NCI-H1105 (cell line): Measurements from ENCODE around the gene LRRC10.
A peak's percentile ranks its signal among the peaks of the same experiment; 100 is the strongest.
"Not testable (repeated sequence)": the region's sequence is repeated elsewhere in the genome, so short reads cannot be mapped to it uniquely, and the experiment has no call there.

Experiments used
- DNase-seq: peaks from one replicate; lab custom pipeline; 2025; lab: John Stamatoyannopoulos, UW

The LRRC10 gene

GRCh38 chr12:69619050-69619449 is 8.3 kb upstream of the LRRC10 start:
- no peak for DNase-seq

- DNase-seq: no peak
Measured at GRCh38 chr12:69616025-69616424, 5.3 kb upstream of the LRRC10 start.

- no peak for DNase-seq
Measured at GRCh38 chr12:69613351-69613750, 2.6 kb upstream of the LRRC10 start.

- no peak for DNase-seq
Measured at GRCh38 chr12:69610126-69610525, 581 bp downstream of the LRRC10 start.

GRCh38 chr12:69608114-69608513 is 2.6 kb downstream of the LRRC10 start:
- no peak for DNase-seq

- DNase-seq: not testable (repeated sequence)
Measured at GRCh38 chr12:69604275-69604674, 6.4 kb downstream of the LRRC10 start.

- not testable (repeated sequence) for DNase-seq
Measured at GRCh38 chr12:69603556-69603955, 7.2 kb downstream of the LRRC10 start.

- DNase-seq: no peak
Measured at GRCh38 chr12:69602954-69603353, 7.8 kb downstream of the LRRC10 start.

GRCh38 chr12:69601962-69602685 is 8.6 kb downstream of the LRRC10 start:
- DNase-seq: no peak

- DNase-seq: no peak
Measured at GRCh38 chr12:69600804-69601203, 9.9 kb downstream of the LRRC10 start.

GRCh38 chr12:69598174-69598753 is 12.4 kb downstream of the LRRC10 start:
- no peak for DNase-seq

GRCh38 chr12:69595689-69596088 is 15.0 kb downstream of the LRRC10 start:
- no peak for DNase-seq

GRCh38 chr12:69589082-69589481 is 21.6 kb downstream of the LRRC10 start:
- DNase-seq: no peak

- DNase-seq: no peak
Measured at GRCh38 chr12:69588527-69588926, 22.2 kb downstream of the LRRC10 start.

GRCh38 chr12:69585189-69586062 is 25.3 kb downstream of the LRRC10 start, which contains the start of gene CCT2:
Gene CCT2 (plus strand): TSS chr12:69585459. CDS start chr12:69585522, 63 bp downstream.
- DNase-seq: peak; percentile 98

GRCh38 chr12:69583203-69583602 is 27.5 kb downstream of the LRRC10 start:
- no peak for DNase-seq

GRCh38 chr12:69580074-69580473 is 30.6 kb downstream of the LRRC10 start:
- DNase-seq: no peak

GRCh38 chr12:69579029-69579428 is 31.7 kb downstream of the LRRC10 start:
- no peak for DNase-seq

GRCh38 chr12:69578283-69578682 is 32.4 kb downstream of the LRRC10 start:
- no peak for DNase-seq

GRCh38 chr12:69575346-69575745 is 35.4 kb downstream of the LRRC10 start:
- no peak for DNase-seq

- DNase-seq: peak; percentile 53
Measured at GRCh38 chr12:69570545-69571399, 39.9 kb downstream of the LRRC10 start.

- no peak for DNase-seq
Measured at GRCh38 chr12:69570000-69570516, 40.6 kb downstream of the LRRC10 start.
